SW 1271 (cell line): ENCODE measurements around the gene ERGIC3.
"Not testable (repeated sequence)": the region's sequence is repeated elsewhere in the genome, so short reads cannot be mapped to it uniquely, and the experiment has no call there.

Experiments used
- DNase-seq, 2 experiments: peaks; one replicate each; lab custom pipeline; 2025; lab: John Stamatoyannopoulos, UW

Gene ERGIC3

GRCh38 chr20:35518955-35519354, 22.9 kb upstream of the ERGIC3 start:
- no peak for DNase-seq

GRCh38 chr20:35523298-35523888, 18.5 kb upstream of the ERGIC3 start:
- DNase-seq, result peak; percentile 42 to 60

- DNase-seq, result no peak
Observed at GRCh38 chr20:35525639-35526038, 16.2 kb upstream of the ERGIC3 start.

- DNase-seq, result no peak
Observed at GRCh38 chr20:35527122-35527769, 14.6 kb upstream of the ERGIC3 start.

- DNase-seq, result no peak
Observed at GRCh38 chr20:35529552-35529951, 12.3 kb upstream of the ERGIC3 start, which contains the start of gene C20orf173. Gene C20orf173 (minus strand): TSS chr20:35529652. CDS start chr20:35529373, 279 bp downstream.

GRCh38 chr20:35539756-35540212, 2.1 kb upstream of the ERGIC3 start:
- no peak for DNase-seq

- no peak for DNase-seq
Observed at GRCh38 chr20:35541118-35541782, 628 bp upstream of the ERGIC3 start.

GRCh38 chr20:35542990-35543389, 1.1 kb downstream of the ERGIC3 start:
- no peak for DNase-seq

- DNase-seq, result no peak
Observed at GRCh38 chr20:35544436-35544835, 2.6 kb downstream of the ERGIC3 start.

GRCh38 chr20:35544941-35545340, 3.1 kb downstream of the ERGIC3 start:
- DNase-seq, result not testable (repeated sequence)

GRCh38 chr20:35546127-35546526, 4.2 kb downstream of the ERGIC3 start:
- DNase-seq, result no peak

- no peak for DNase-seq
Observed at GRCh38 chr20:35547329-35547728, 5.5 kb downstream of the ERGIC3 start.

GRCh38 chr20:35551503-35551902, 9.6 kb downstream of the ERGIC3 start:
- no peak for DNase-seq

- no peak for DNase-seq
Observed at GRCh38 chr20:35552914-35553313, 11.0 kb downstream of the ERGIC3 start.

- not testable (repeated sequence) for DNase-seq
Observed at GRCh38 chr20:35555461-35555860, 13.6 kb downstream of the ERGIC3 start.

GRCh38 chr20:35555951-35556645, 14.2 kb downstream of the ERGIC3 start:
- DNase-seq, result no peak

- DNase-seq, result no peak
Observed at GRCh38 chr20:35556871-35557270, 15.0 kb downstream of the ERGIC3 start.

GRCh38 chr20:35558451-35558850, 16.6 kb downstream of the ERGIC3 start:
- DNase-seq, result no peak

GRCh38 chr20:35559042-35559693, 17.3 kb downstream of the ERGIC3 start:
- no peak for DNase-seq

GRCh38 chr20:35560105-35560511, 18.2 kb downstream of the ERGIC3 start:
- no peak for DNase-seq

- no peak for DNase-seq
Observed at GRCh38 chr20:35560541-35560940, 18.7 kb downstream of the ERGIC3 start.

- peak in 1 of 2 experiments; percentile 79 for DNase-seq
Observed at GRCh38 chr20:35561268-35561667, 19.4 kb downstream of the ERGIC3 start.
